Neural crest cell (in vitro differentiated cells): ENCODE measurements around the gene POLR1A. TPM values are rescaled to one million over a fixed set of nuclear protein-coding genes. Genes with fewer than 3 reads are reported as not detected.

Source experiments
- DNase-seq: peaks from one replicate; pipeline ENCODE4 v3.0.0; 2021; ENCODE audit warnings: low read depth, mixed read lengths, low spot score
- H3K27ac Mint-ChIP-seq: one replicate; pipeline ENCODE4 v1.8.0; 2021; ENCODE audit warnings: mild to moderate bottlenecking, mixed read lengths; ENCODE audit not compliant: unreplicated experiment
- H3K27me3 Mint-ChIP-seq: 2 replicates; pipeline ENCODE4 v1.8.0; 2021; ENCODE audit warnings: low read depth, mild to moderate bottlenecking, mixed read lengths
- H3K36me3 Mint-ChIP-seq: 2 replicates; pipeline ENCODE4 v1.8.0; 2021; ENCODE audit warnings: low read depth, mild to moderate bottlenecking, mixed read lengths
- H3K4me1 Mint-ChIP-seq: 2 replicates; pipeline ENCODE4 v1.8.0; 2021; ENCODE audit warnings: mixed read lengths
- H3K4me3 Mint-ChIP-seq: one replicate; pipeline ENCODE4 v1.8.0; 2021; ENCODE audit warnings: mild to moderate bottlenecking, mixed read lengths
- H3K9me3 Mint-ChIP-seq: 2 replicates; pipeline ENCODE4 v1.8.0; 2021; ENCODE audit warnings: mixed read lengths
- total RNA-seq: library from RNA; stranded (reverse); gene quantifications from 2 replicates; pipeline ENCODE4 v1.2.1, GENCODE V29; 2021
- TF ChIP-seq, protein P1 (sequence below): fragments of 200-600 bp; sonication (generic); conservative IDR thresholded peaks from 2 replicates; pipeline ENCODE4 v1.5.0; 2021; ENCODE audit warnings: antibody characterized with exemption, mild to moderate bottlenecking

POLR1A gene
- total RNA-seq, 1 donor from 2014 or later: 67.8 TPM

DNA sequence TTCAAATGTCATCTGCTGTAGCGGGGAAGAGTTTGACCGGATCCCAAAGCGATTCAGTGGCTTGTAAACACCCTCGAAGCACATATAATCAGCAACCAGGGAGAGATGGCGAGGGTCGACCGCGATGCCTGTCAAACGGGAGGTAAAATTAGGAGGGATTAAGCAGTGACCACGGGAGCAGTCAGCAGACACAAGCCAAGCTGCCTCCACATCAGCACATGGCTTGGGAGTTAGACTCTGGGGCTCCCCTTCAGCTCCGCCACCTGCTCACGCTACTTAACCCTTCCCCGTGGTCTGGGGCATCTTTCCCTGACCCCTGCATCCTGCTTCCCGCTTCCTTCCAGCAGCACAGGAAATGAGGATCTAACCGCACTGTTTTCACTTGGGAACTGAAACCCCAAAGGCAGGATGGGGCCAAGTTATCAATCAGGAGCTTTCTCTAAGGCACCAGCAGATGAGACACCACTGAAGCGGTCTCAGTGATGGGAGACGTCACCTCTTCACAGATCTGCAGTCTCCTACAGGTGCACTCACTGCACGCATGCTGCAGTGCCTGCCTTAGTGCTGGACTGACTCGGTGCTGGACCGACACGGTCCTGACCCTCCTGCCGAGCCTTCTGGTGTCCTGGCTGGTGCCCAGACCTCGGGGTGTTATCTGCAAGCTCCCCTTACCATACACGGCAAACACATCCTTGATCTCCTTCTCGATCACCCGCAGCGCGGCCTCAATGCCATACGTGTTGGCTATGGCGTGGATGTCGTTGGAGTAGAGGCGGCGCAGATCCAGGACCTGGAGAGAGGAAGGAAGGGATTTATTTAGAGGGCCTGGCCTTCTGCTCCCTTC is 77.5 kb downstream of the POLR1A start:
- peaks cover 20% of the 10 kb centered on the region for H3K36me3 Mint-ChIP-seq
- H3K27ac Mint-ChIP-seq: peak overlapping the region; percentile 43

DNA sequence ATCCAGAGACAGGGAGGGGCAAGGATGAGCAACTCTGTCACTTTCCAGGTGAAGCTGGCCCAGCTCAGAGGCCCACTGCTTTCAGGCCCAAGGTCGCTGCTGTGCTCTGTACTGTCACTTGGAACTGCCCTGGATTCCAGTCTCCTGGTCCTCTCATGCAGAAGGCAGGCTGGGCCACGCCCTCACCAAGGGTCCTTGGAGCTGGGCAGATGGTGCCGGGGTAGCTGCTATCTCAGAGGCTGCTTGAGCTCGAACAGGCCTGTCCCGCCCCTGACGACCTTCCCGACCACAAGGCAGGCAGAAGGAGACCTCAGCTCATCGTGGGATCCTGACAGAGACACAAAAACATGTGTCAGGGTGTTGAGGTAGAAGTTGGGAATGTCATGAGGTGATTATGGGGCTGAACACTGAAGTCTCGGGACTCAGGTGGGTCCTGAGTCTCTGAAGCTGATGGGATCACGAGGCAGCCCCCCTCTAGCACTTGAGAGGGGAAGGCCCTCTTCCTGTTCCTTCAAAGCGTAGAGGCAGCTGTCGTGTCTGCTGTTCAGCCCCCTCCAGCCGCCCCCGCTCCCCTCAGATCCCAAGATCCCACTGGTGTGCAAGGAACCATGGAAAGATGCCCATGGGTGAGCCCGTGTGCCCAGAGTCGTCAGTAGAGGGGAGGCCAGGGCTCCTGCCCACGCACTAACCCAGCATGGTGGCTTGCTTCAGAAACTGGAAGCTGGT is 78.3 kb downstream of the POLR1A start:
- Mint-ChIP-seq H3K4me1 (no peaks in the 10 kb centered on the region), H3K9me3 (no peaks in the 10 kb centered on the region), H3K27me3 (no peaks in the 10 kb centered on the region), H3K27ac (peak overlapping the region; percentile 43), H3K4me3 (no peak overlapping the region), H3K36me3 (peaks cover 20% of the 10 kb centered on the region)
- TF ChIP-seq, protein P1, sequence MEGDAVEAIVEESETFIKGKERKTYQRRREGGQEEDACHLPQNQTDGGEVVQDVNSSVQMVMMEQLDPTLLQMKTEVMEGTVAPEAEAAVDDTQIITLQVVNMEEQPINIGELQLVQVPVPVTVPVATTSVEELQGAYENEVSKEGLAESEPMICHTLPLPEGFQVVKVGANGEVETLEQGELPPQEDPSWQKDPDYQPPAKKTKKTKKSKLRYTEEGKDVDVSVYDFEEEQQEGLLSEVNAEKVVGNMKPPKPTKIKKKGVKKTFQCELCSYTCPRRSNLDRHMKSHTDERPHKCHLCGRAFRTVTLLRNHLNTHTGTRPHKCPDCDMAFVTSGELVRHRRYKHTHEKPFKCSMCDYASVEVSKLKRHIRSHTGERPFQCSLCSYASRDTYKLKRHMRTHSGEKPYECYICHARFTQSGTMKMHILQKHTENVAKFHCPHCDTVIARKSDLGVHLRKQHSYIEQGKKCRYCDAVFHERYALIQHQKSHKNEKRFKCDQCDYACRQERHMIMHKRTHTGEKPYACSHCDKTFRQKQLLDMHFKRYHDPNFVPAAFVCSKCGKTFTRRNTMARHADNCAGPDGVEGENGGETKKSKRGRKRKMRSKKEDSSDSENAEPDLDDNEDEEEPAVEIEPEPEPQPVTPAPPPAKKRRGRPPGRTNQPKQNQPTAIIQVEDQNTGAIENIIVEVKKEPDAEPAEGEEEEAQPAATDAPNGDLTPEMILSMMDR: no peak
- DNase-seq: no peak

More for the DNA sequence above, 77.5 kb downstream of the POLR1A start:
- Mint-ChIP-seq H3K9me3 (no peaks in the 10 kb centered on the region), H3K4me1 (no peaks in the 10 kb centered on the region), H3K4me3 (no peak overlapping the region), H3K27me3 (no peaks in the 10 kb centered on the region)
- TF ChIP-seq, protein P1: no peak
- DNase-seq: no peak

DNA sequence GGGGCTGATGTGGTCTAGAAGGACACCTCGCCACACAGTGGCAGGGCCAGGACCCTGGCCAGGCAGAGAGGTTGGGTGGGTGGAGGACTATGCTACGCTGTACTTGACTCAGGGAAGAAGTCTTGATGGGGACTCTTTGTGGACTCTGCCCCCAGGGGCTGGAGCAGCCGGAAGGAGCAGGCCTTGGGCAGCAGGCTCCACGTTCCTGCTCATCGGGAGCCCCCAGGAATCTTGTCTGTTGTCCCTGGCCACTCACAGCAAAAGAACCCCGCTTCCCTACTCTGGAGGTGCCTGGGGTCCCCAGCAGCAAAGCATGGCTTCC is 79.0 kb downstream of the POLR1A start:
- Mint-ChIP-seq H3K9me3 (no peaks in the 10 kb centered on the region), H3K36me3 (peaks cover 19% of the 10 kb centered on the region), H3K27ac (no peak overlapping the region), H3K4me1 (no peaks in the 10 kb centered on the region), H3K27me3 (no peaks in the 10 kb centered on the region), H3K4me3 (no peak overlapping the region)
- DNase-seq: no peak
- TF ChIP-seq, protein P1: no peak

DNA sequence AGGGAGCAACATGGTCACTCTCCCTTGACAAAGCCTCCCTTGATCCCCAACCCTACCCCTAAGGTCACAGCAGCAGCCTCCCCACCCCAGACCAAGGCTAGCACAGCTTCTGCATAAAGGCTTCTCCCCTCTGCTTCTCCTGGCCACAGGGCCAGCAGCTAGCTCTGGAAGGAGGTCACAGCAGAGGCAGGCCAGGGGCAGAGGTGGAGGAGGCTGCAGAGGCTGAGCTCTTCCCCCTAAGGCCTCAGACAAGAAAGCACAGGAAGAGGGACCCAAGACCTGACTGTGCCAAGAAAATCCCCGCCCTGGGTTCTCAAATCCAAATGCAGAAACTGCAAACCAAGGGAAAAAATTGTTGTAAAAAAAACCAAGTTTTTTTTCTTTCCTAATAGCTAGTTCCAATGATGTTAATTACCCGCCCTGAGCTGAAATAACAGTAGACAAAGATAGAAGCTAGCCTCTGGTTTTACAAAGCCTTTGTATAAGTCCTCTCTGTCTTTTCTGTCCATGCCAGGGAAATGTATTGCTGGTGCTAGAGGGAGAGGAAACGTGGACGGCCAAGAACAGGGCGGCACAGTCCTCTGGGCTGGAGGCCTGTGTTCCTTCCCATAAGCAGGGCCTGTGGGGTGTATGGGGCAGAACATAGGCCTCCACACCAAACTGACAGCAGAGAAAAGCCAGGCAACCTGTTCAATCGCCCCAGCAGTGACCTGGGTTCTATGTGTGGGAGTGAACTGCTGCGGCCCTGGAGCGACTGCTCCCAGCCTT is 79.5 kb downstream of the POLR1A start:
- Mint-ChIP-seq H3K4me1 (no peaks in the 10 kb centered on the region), H3K27ac (peak overlapping the region; percentile 67), H3K4me3 (no peak overlapping the region), H3K36me3 (peaks cover 18% of the 10 kb centered on the region), H3K9me3 (no peaks in the 10 kb centered on the region), H3K27me3 (no peaks in the 10 kb centered on the region)
- TF ChIP-seq, protein P1: no peak
- DNase-seq: no peak

DNA sequence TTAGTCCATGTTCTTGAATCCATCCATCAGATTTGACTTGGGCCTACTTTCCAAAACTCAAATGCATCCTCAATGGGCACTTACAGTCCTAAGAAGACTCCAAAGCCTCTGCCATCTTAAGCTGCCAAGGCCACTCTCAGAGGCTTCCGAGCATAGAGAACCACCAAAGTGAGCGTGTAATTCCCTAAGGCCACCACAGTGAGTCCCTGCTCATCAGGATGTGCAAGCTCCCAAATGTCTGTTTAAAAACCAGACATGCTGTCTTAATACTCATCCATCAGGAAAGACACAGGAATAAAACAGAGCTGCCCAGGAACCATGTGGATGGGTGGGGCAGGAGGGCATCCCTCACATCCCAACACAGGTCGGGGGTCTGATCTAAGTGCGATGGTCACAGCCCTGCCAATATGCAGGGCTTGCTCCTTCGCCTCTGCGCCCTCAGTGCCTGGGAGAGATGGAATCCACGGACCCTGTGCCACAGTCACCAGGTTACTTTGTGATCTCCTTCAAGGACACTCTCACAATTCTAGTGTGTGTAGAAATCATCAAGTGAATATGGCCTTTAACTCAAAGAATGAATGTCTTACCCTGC is 80.4 kb downstream of the POLR1A start:
- DNase-seq: no peak
- Mint-ChIP-seq H3K4me1 (no peaks in the 10 kb centered on the region), H3K27me3 (no peaks in the 10 kb centered on the region), H3K27ac (peak overlapping the region; percentile 43), H3K4me3 (no peak overlapping the region), H3K36me3 (peaks cover 15% of the 10 kb centered on the region), H3K9me3 (no peaks in the 10 kb centered on the region)
- TF ChIP-seq, protein P1: peak; percentile 22
